Keratinocyte (primary cell): ENCODE results near the gene SPAG9. TPM values are rescaled to one million over a fixed set of nuclear protein-coding genes. Genes with fewer than 3 reads are reported as not detected.

Experiments used
- DNase-seq: peaks from one replicate; pipeline ENCODE4 v3.0.0-alpha.2; 2011; ENCODE audit warnings: low read depth, missing footprints, low spot score
- FAIRE-seq: peaks from 2 replicates; lab custom pipeline; 2011; peaks lifted over from hg19 to GRCh38; lab: Jason Lieb, UNC
- H2AFZ ChIP-seq: 2 replicates; pipeline ENCODE4 v1.6.0; 2012; ENCODE audit warnings: low read length, control low read depth, inconsistent platforms; ENCODE audit not compliant: control insufficient read depth
- H3K27ac ChIP-seq: 2 replicates; pipeline ENCODE4 v1.5.1; 2011; ENCODE audit warnings: low read length; ENCODE audit not compliant: control insufficient read depth, insufficient read depth
- H3K27me3 ChIP-seq: 3 replicates; pipeline ENCODE4 v1.6.0; 2011; ENCODE audit warnings: low read length; ENCODE audit not compliant: control insufficient read depth, insufficient read depth; ENCODE audit errors: extremely low read depth
- H3K36me3 ChIP-seq, 2 experiments: 2 replicates in 1 of 2; 3 replicates in 1 of 2; pipeline ENCODE4 v1.5.1; 2011; ENCODE audit warnings: low read length in 2 of 2, mild to moderate bottlenecking in 1 of 2; ENCODE audit not compliant: control insufficient read depth in 2 of 2, insufficient read depth in 2 of 2; ENCODE audit errors: extremely low read depth in 1 of 2
- H3K4me1 ChIP-seq: 3 replicates; pipeline ENCODE4 v1.5.1; 2011; ENCODE audit warnings: low read length; ENCODE audit not compliant: control insufficient read depth, insufficient read depth; ENCODE audit errors: extremely low read depth
- H3K4me2 ChIP-seq: 3 replicates; pipeline ENCODE4 v1.6.0; 2011; ENCODE audit warnings: low read depth, low read length; ENCODE audit not compliant: control insufficient read depth, insufficient read depth; ENCODE audit errors: extremely low read depth
- H3K4me3 ChIP-seq, 3 experiments: fragments of 200-600 bp in 1 of 3; sonication (generic) in 1 of 3; 2 replicates in 2 of 3; 3 replicates in 1 of 3; pipeline ENCODE4 v1.5.1; 2011 to 2016; ENCODE audit warnings: low read length in 3 of 3, mild to moderate bottlenecking in 3 of 3, control low read depth in 2 of 3, inconsistent platforms in 1 of 3, low read depth in 1 of 3, mixed read lengths in 1 of 3, mixed run types in 1 of 3, moderate library complexity in 1 of 3; ENCODE audit not compliant: control insufficient read depth in 2 of 3, insufficient read depth in 2 of 3; ENCODE audit errors: extremely low read depth in 1 of 3
- H3K79me2 ChIP-seq: 2 replicates; pipeline ENCODE4 v1.6.0; 2012; ENCODE audit warnings: low read length; ENCODE audit not compliant: control insufficient read depth, insufficient read depth
- H3K9ac ChIP-seq: 3 replicates; pipeline ENCODE4 v1.6.0; 2011; ENCODE audit warnings: low read length; ENCODE audit not compliant: control insufficient read depth, insufficient read depth; ENCODE audit errors: extremely low read depth
- H3K9me1 ChIP-seq: 3 replicates; pipeline ENCODE4 v1.6.0; 2011; ENCODE audit warnings: low read length; ENCODE audit not compliant: control insufficient read depth, insufficient read depth; ENCODE audit errors: extremely low read depth
- H3K9me3 ChIP-seq: 2 replicates; pipeline ENCODE4 v1.5.1; 2012; ENCODE audit warnings: low read depth, low read length; ENCODE audit not compliant: control insufficient read depth
- H4K20me1 ChIP-seq: 3 replicates; pipeline ENCODE4 v1.6.0; 2011; ENCODE audit warnings: low read length; ENCODE audit not compliant: control insufficient read depth, insufficient read depth; ENCODE audit errors: extremely low read depth
- EZH2 ChIP-seq: IDR thresholded peaks from one replicate; pipeline ENCODE4 v1.6.1; 2012; ENCODE audit warnings: inconsistent platforms, mild to moderate bottlenecking, low read length, moderate library complexity
- dilution Hi-C: fragments of 300-500 bp; cut with MboI; formaldehyde crosslinking; loops from one replicate; pipeline ENCODE4 v1.7.0; 2020; ENCODE audit warnings: low sequenced_read_pairs; ENCODE audit not compliant: extremely low pct_ligation_motif_present
- polyA plus RNA-seq, 5 experiments: library from polyadenylated mRNA; depleted of rRNA in 3 of 5; stranded (reverse) in 3 of 5; stranded (forward) in 1 of 5; unstranded in 1 of 5; fragments of >200 nt; gene quantifications; 1 replicate in 1 of 5; 2 replicates in 3 of 5; 3 replicates in 1 of 5; pipeline versions ENCODE4 v1.2.1 to v1.2.3, GENCODE V29; 2011 to 2012; ENCODE audit warnings: missing spikeins in 2 of 5, low read depth in 1 of 5, low replicate concordance in 1 of 5
- TF ChIP-seq, protein P1 (sequence below), 3 experiments: IDR thresholded peaks in 1 of 3; conservative IDR thresholded peaks in 1 of 3; optimal IDR thresholded peaks in 1 of 3; 2 replicates in 2 of 3; 3 replicates in 1 of 3; pipeline versions ENCODE3 to v1.5.1; 2011; ENCODE audit warnings: low read length in 3 of 3, mild to moderate bottlenecking in 3 of 3, moderate library complexity in 2 of 3, control low read depth in 1 of 3, inconsistent platforms in 1 of 3; ENCODE audit not compliant: insufficient read depth in 2 of 3; ENCODE audit errors: extremely low read depth in 1 of 3

The SPAG9 gene
- polyA plus RNA-seq, 1 donor (not counting 4 experiments of a cell fraction or from before 2014, with no cell fraction given) = 43.1 TPM

DNA sequence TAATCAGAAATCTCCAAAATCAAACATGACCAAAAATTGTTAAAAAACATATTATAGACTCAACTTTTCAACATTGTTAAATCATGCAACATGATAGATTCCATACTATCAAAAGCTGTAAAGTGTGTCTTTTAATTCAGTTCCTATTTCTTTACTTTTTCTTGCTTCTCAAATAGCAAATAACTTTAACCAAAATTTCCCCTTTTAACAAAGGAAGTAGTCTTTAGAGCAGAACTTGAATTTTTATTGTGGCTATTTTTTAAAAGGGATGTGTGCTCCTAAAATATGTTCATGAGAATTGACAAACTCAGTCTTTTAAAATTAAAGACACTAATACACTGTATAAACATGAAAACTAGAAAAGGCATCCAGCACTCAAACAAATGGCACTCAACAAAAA is 49.1 kb downstream of the SPAG9 start:
- H3K79me2 ChIP-seq = peaks cover 42% of the 10 kb centered on the region
- no peaks in the 10 kb centered on the region for H3K9me1 ChIP-seq
- no peak overlapping the region for H2AFZ ChIP-seq
- H3K4me3 ChIP-seq = no peak overlapping the region
- dilution Hi-C loops = no loop called here
- no peaks in the 10 kb centered on the region for H4K20me1 ChIP-seq
- H3K36me3 ChIP-seq = no peaks in the 10 kb centered on the region
- no peak overlapping the region for H3K4me2 ChIP-seq
- no peaks in the 10 kb centered on the region for H3K27me3 ChIP-seq
- no peak for FAIRE-seq
- no peak for TF ChIP-seq EZH2
- TF ChIP-seq, protein P1, sequence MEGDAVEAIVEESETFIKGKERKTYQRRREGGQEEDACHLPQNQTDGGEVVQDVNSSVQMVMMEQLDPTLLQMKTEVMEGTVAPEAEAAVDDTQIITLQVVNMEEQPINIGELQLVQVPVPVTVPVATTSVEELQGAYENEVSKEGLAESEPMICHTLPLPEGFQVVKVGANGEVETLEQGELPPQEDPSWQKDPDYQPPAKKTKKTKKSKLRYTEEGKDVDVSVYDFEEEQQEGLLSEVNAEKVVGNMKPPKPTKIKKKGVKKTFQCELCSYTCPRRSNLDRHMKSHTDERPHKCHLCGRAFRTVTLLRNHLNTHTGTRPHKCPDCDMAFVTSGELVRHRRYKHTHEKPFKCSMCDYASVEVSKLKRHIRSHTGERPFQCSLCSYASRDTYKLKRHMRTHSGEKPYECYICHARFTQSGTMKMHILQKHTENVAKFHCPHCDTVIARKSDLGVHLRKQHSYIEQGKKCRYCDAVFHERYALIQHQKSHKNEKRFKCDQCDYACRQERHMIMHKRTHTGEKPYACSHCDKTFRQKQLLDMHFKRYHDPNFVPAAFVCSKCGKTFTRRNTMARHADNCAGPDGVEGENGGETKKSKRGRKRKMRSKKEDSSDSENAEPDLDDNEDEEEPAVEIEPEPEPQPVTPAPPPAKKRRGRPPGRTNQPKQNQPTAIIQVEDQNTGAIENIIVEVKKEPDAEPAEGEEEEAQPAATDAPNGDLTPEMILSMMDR (optimal IDR thresholded peaks at IDR 0.05 in 1 of 3, IDR thresholded peaks at IDR 0.05 in 1 of 3, conservative IDR thresholded peaks at IDR 0.05 in 1 of 3; ENCODE audit: extremely low read depth in 1 of 3, insufficient read depth in 2 of 3, low read length in 3 of 3) = no peak
- no peak for DNase-seq
- H3K9me3 ChIP-seq = no peaks in the 10 kb centered on the region
- no peak overlapping the region for H3K9ac ChIP-seq
- no peaks in the 10 kb centered on the region for H3K4me1 ChIP-seq
- H3K27ac ChIP-seq = no peak overlapping the region

DNA sequence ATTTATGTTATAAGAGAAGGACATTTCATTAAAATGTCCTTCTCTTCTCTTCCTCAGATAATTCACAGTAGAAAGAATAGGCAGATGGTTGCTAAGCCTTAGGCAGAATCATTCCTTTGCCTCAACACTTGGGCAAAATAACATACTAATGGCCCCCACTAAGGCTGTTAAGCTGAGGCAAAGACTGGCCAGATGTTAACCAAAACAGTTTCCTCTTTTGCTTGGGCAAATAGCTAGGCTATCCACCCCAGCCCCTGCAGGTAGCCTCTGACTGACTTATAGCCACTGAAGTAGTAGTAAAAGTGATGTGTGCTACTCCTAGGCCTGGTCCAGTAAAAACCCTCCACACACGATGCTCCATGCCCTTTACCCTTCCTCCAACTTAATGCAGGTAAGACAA is 55.2 kb downstream of the SPAG9 start:
- no peaks in the 10 kb centered on the region for H3K36me3 ChIP-seq
- dilution Hi-C loops = no loop called here
- H3K9me1 ChIP-seq = no peaks in the 10 kb centered on the region
- H3K4me3 ChIP-seq = no peak overlapping the region
- no peak for DNase-seq
- H3K9me3 ChIP-seq = no peaks in the 10 kb centered on the region
- peaks cover 17% of the 10 kb centered on the region for H3K4me1 ChIP-seq
- peaks cover 38% of the 10 kb centered on the region for H3K79me2 ChIP-seq
- no peaks in the 10 kb centered on the region for H4K20me1 ChIP-seq
- H3K27ac ChIP-seq = no peak overlapping the region
- no peak overlapping the region for H3K4me2 ChIP-seq
- no peak overlapping the region for H3K9ac ChIP-seq
- peak; percentile 41 for FAIRE-seq
- TF ChIP-seq EZH2 = no peak
- TF ChIP-seq, protein P1 (optimal IDR thresholded peaks at IDR 0.05 in 1 of 3, IDR thresholded peaks at IDR 0.05 in 1 of 3, conservative IDR thresholded peaks at IDR 0.05 in 1 of 3; ENCODE audit: extremely low read depth in 1 of 3, insufficient read depth in 2 of 3, low read length in 3 of 3) = no peak
- no peak overlapping the region for H2AFZ ChIP-seq
- H3K27me3 ChIP-seq = no peaks in the 10 kb centered on the region
